NCI-H82 (cell line): ENCODE measurements around the gene RPH3AL.
"Not testable (repeated sequence)": the region's sequence is repeated elsewhere in the genome, so short reads cannot be mapped to it uniquely, and the experiment has no call there.

ENCODE experiments used
- DNase-seq: peaks from one replicate; lab custom pipeline; 2025; lab: John Stamatoyannopoulos, UW

Gene RPH3AL

GRCh38 chr17:200586-200985, 152.0 kb downstream of the RPH3AL start:
- no peak for DNase-seq

- DNase-seq = no peak
These were observed 152.6 kb downstream of the RPH3AL start for GRCh38 chr17:199806-200545.

DNA sequence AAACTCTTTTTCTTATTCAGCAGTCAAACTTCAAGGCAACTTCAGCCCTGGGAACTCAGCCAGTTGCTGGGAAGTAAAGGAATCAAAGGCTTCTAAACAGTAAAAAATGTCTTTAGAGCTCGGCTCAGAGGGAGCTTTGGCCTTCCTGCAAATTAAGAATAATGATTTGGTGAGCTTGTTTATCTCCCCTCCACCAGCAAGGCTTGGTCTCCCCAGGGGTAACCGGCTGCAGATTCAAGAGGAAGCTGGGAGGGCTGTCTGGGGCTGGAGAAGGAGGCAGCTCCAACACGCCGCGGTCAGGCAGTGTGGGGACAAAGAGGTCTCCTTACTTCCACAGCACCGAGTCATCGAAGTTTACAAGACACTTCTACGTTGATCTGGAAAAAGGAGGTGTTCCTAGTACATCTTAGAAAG, 153.4 kb downstream of the RPH3AL start:
- no peak for DNase-seq

- DNase-seq = not testable (repeated sequence)
These were observed 154.4 kb downstream of the RPH3AL start for GRCh38 chr17:198225-198624.

DNA sequence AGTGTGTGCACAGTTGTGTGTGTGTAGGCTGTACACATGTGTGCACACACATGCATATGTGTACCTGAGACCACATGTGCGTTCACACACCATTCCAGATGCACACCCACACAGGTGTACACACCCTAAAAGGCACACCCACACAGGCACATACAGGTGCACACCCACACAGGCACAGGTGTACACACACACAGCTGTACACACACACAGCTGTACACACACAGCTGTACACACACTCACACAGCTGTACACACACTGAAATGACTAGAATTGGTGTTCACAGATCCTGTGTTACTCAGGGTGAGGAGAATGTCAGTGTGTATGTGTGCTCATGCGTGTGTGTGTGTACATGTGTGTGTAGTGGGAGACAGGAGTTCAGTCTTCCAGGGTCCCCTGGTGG, 155.3 kb downstream of the RPH3AL start:
- DNase-seq = no peak

- DNase-seq = peak; percentile 31
These were observed 157.6 kb downstream of the RPH3AL start for GRCh38 chr17:194828-195602.

GRCh38 chr17:193841-194806, 158.5 kb downstream of the RPH3AL start:
- peak; percentile 97 for DNase-seq

DNA sequence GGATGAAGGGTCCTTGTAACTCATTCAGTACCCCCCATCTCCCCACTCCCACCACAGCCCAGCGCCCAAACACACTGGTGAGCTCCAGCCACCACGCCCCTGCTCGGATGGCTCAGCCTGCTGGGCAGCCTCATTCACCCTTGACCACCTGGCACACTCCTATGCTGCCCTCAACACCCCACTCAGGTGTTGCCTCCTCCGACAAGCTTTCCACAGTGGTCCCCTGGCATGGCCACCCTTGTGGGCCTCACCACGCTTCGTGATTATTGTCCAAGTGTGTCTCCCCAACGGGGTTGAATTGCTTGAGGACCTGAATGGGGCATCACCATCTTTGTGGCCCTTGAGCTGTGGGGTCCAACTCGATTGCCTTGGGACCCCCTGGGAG, 159.2 kb downstream of the RPH3AL start:
- DNase-seq = no peak

DNA sequence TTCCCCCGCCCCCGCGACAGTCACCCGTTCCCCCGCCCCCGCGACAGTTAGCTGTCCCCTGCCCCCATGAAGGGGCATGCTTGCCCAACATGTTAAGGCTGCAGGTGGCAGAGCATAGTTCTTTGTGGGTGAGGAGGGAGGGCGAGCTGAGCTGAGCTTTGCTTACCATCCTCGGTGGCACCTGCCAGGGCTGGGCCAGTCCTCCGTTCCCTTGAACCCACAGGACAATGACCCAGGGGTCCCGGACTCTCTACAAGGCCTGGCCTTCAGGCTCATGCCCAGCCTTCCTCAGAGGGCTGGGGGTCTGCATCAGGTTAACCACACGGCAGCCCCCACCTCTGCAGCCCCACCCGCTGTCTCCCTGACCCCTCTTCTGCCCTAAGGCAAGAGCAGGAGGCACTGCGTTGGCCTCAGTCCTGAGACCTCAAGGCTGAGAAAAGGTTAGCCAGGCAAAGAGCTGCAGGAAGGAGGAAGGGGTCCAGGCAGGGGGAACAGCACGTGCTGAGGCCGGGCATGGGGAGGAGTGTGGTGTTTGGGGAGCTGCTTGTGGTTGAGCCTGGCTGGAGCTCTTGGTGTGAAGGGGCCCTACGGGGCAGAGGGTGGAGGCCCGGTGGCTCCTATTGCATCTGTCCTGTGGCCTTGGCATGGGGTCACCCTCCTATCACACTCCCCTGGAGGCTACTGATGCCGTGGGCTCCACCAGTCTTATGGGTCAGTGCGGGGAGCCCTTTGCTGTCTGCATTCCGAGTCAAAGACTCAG, 159.8 kb downstream of the RPH3AL start:
- no peak for DNase-seq

DNA sequence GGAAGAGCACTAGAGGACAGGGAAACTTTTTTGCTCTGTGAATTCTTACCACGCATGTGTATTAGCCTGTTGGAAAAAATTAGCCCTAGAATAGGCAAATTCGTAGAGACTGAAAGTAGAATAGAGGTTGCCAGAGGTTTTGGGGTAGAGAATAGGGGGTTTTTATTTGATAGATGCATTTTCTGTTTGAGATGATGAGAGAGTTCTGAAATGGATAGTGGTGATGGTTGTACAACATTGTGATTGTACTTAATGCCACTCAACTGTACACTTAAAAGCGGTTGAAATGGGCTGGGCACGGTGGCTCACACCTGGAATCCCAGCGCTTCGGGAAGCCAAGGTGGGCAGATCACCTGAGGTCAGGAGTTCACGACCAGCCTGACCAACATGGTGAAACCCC, 163.2 kb downstream of the RPH3AL start:
- DNase-seq = no peak

DNA sequence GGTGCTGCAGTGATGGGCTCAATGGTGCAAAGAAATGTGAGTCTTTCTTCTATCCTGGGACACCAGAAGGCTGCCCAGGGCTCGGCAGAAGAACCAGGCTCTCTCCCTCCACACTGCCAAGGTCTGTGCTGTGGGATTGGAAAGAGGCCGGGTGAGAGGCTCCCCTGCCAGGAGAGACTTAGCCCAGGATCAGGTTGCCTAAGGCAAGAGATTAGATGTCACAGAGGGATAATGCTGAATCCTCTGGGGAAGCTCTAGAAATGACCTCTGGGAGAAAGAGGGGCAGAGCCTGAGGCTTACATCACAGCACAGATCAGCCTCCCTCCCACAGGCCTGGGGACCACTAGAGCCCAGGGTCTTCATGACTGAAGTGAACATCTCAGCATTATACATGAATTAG, 165.5 kb downstream of the RPH3AL start:
- DNase-seq = peak; percentile 97

DNA sequence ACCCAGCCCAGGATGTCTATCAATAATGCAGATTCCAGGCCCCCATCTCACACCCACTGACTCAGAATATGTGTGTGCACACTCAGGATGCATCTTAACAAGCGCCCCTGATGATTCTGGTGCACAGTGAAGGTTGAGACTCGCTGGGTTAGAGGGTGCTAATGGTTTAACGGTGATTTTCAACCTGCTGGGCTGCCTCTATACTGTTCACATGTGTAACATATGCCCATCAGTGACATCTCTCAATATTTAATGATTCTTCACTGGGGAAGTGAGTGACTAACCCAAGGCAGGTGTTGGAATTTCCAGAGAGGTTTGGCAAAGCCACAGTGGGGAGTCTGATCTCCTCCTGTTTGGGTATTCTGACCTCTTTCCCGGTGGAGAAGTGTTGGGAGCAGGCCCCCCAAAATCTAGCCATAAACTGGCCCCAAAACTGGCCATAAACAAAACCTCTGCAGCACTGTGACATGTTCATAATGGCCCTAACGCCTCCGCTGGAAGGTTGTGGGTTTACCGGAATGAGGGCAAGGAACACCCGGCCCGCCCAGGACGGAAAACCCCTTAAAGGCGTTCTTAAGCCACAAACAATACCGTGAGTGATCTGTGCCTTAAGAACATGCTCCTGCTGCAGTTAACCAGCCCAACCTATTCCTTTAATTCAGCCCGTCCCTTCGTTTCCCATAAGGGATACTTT, 167.0 kb downstream of the RPH3AL start:
- DNase-seq = no peak

GRCh38 chr17:183021-183420, 169.6 kb downstream of the RPH3AL start:
- DNase-seq = peak; percentile 75

GRCh38 chr17:182050-182751, 170.4 kb downstream of the RPH3AL start:
- peak; percentile 84 for DNase-seq

DNA sequence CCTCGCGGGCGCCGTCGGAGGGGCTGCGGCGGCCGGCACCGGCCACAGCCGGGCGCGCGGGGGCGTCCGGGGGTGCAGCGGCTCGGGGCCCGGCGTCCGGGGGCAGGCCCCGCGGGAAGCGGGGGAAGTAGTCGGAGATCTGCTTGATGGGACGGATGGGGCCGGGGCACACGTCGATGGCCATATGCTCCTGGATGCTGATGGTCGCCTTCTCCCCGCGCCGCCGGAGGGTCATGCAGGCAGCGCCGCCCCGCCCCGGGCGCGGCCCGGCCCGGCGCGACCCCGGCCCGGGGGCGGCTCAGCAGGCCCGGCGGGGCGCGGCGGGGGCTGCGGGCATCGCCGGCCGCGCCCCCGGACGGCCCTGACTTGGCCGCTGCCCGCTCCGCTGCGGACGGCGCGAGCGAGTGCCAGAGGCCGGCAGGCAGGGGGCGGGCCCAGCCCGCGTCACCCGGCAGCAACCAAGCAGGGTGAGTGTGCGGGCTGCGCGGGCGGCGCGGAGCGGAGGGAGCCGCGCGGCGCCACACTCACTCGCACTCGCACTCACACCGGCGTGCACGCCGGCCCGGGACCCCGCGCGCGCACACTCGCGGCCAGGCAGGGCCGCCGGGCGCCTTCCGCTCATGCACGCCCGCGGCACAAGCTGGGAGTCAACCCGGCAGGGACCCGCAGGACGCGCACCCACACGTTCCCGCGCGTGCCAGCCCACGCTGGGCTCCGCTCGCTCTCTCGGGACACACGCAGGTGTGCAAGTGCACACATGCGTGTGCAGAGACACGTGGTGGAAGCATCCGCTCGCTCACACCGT, 171.2 kb downstream of the RPH3AL start, which contains the start of gene DOC2B:
Gene DOC2B (minus strand): TSS at position 406 of the 805 bp plus-strand sequence. CDS start 171 bp downstream, at position 235.
- DNase-seq = peak; percentile 82

DNA sequence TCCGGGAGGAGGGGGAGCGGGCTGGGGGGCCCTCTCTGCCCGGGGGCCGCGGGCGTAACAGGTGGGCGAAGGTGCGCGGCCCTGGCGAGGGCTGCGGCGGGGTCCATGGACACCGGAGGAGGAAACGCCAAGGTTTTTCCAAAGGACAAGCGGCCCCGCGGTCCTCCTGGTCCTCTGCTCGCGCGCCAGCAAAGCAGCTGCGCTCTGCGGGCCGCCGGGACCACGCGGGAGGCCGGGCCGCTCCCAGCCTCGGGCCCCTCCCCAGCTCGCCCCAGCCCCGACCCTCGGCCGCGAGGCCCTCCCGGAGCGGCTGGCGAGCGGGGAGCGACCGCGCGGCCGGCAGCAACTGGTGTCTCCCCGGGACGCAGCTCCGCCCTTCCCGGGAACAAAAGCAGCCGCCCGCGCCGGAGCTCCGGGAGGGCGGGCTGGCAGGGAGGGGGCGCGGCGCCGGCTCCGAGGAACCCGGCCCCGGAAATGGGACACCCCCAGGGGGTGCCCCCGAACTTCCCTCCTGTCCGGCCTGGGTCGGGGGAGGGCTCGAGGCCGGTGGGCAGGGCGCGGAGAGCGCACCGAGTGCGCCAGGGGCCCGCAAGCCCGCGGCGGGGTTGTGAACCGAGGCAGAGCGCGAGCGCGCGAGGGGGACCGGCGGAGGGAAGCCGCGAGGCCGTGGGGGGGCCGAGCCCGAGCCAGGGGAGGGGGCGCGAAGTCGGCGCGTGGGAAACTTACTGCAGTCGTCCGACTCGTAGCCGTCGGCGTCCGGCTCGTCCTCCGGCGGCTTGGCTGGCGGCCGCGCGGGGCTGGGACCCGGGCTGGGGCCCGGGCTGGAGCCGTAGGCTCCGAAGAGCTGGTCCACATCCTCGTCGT, 172.0 kb downstream of the RPH3AL start:
- peak; percentile 62 for DNase-seq

DNA sequence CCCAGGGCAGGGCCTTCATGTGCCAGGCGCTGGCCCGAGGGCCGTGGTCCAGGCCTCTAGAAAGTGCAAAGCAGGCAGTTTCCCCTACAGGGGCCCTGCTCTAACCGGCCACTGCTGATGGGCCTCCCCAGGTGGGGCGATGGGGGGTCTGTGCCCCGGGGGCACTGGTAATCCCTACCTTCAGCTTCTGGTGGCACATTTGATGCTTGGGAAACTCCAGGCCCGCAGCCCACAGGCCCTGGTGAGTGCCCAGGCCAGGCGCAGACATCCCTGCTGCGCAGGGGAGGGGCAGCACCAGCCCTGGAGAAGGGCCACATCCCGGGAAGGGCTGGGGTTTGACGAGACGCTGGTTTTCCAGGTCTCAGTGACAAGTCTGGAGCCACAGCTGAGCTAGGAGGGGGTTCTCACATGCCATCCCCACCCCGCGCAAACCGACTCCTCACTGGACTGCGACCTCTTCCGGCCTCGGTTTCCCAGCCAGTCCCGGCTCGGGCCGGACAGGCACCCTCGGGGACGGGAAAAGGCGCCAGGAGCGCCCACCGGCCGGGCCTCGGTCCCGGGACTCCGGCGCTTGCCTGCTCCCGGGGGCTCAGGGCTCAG, 172.7 kb downstream of the RPH3AL start:
- DNase-seq = peak; percentile 60

GRCh38 chr17:179066-179432, 173.6 kb downstream of the RPH3AL start:
- DNase-seq = no peak
